Nephron progenitor cell (in vitro differentiated cells): Measurements from ENCODE around the gene LBX2.

ENCODE experiments used
- DNase-seq: peaks from one replicate; pipeline ENCODE4 v3.0.0; 2021
- H3K27ac Mint-ChIP-seq: 2 replicates; pipeline ENCODE4 v1.8.0; 2021; ENCODE audit warnings: mild to moderate bottlenecking, moderate library complexity, mixed read lengths
- H3K27me3 Mint-ChIP-seq: 2 replicates; pipeline ENCODE4 v1.8.0; 2021; ENCODE audit warnings: mild to moderate bottlenecking, low read depth, mixed read lengths; ENCODE audit not compliant: poor library complexity
- H3K36me3 Mint-ChIP-seq: 2 replicates; pipeline ENCODE4 v1.8.0; 2021; ENCODE audit warnings: low read depth, mixed read lengths
- H3K4me1 Mint-ChIP-seq: 2 replicates; pipeline ENCODE4 v1.8.0; 2021; ENCODE audit warnings: mixed read lengths
- H3K4me3 Mint-ChIP-seq: 2 replicates; pipeline ENCODE4 v1.8.0; 2021; ENCODE audit warnings: mild to moderate bottlenecking, moderate library complexity, mixed read lengths
- H3K9me3 Mint-ChIP-seq: 2 replicates; pipeline ENCODE4 v1.8.0; 2021; ENCODE audit warnings: mild to moderate bottlenecking, moderate library complexity, mixed read lengths
- TF ChIP-seq, protein P1 (sequence below): fragments of 200-600 bp; sonication (generic); IDR thresholded peaks from 2 replicates; pipeline ENCODE4 v1.5.0; 2021; ENCODE audit warnings: antibody characterized with exemption

LBX2 gene

DNA sequence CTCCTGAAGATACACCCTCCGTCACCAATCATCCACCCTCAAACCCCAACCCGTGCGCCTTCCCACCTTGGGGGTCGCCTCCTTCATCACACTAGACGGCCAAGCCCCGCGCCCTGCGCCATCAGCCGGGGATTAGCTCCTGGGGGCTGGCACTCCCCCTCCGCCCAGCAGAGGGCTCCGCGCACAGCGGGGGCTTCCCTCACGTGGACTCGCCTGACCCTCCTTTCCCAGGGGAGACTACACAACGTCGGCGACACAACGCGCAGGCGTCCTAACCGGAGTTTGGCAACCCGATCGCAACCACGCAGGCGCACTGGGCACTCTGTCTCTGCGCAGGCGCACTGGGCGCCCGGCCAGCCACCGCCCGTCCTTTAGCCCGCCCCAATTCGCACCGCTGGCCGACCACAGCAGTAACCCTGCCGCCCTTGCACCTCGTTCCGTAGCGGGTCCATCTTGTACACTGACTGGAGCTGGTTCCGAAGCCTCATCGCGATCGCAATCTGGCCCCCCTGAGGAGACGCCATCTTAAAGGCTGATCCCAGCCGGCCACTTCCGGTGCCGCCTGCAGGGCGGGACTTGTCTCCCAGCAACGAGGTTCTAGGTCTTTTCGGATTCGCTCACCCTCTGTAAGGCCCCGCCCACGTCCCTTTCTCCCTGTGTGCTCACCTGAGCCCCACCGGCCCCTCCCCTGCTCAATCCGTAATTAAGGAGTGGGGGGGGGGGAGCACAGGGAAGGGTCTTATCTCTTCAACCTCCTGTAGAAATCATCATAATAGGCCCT, 7.9 kb upstream of the LBX2 start, which contains the start of gene PCGF1:
Gene PCGF1, minus strand, starts transcription at position 551 of the 781 bp plus-strand sequence. Its CDS starts 27 bp downstream, at position 524.
- Mint-ChIP-seq H3K4me3 (peak within 1 kb of the TSS; percentile 99), H3K4me1 (peaks cover 56% of the 10 kb centered on the region), H3K9me3 (peaks cover 4% of the 10 kb centered on the region), H3K27me3 (peaks cover 100% of the 10 kb centered on the region), H3K27ac (peak within 1 kb of the TSS; percentile 100), H3K36me3 (peaks cover 30% of the 10 kb centered on the region)
- peak; percentile 99 for DNase-seq
- TF ChIP-seq, protein P1, sequence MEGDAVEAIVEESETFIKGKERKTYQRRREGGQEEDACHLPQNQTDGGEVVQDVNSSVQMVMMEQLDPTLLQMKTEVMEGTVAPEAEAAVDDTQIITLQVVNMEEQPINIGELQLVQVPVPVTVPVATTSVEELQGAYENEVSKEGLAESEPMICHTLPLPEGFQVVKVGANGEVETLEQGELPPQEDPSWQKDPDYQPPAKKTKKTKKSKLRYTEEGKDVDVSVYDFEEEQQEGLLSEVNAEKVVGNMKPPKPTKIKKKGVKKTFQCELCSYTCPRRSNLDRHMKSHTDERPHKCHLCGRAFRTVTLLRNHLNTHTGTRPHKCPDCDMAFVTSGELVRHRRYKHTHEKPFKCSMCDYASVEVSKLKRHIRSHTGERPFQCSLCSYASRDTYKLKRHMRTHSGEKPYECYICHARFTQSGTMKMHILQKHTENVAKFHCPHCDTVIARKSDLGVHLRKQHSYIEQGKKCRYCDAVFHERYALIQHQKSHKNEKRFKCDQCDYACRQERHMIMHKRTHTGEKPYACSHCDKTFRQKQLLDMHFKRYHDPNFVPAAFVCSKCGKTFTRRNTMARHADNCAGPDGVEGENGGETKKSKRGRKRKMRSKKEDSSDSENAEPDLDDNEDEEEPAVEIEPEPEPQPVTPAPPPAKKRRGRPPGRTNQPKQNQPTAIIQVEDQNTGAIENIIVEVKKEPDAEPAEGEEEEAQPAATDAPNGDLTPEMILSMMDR = peak; percentile 68

- peaks cover 30% of the 10 kb centered on the region for H3K36me3 Mint-ChIP-seq
- H3K4me3 Mint-ChIP-seq = peak overlapping the region; percentile 26
- H3K9me3 Mint-ChIP-seq = no peaks in the 10 kb centered on the region
- no peak for DNase-seq
- TF ChIP-seq, protein P1 = no peak
- peaks cover 73% of the 10 kb centered on the region for H3K4me1 Mint-ChIP-seq
- peaks cover 100% of the 10 kb centered on the region for H3K27me3 Mint-ChIP-seq
- H3K27ac Mint-ChIP-seq = no peak overlapping the region
These were observed 6.2 kb upstream of the LBX2 start for GRCh38 chr2:74505448-74506246.

- Mint-ChIP-seq H3K4me3 (peak overlapping the region; percentile 89), H3K4me1 (peaks cover 83% of the 10 kb centered on the region), H3K36me3 (peaks cover 30% of the 10 kb centered on the region), H3K27ac (no peak overlapping the region), H3K9me3 (no peaks in the 10 kb centered on the region), H3K27me3 (peaks cover 100% of the 10 kb centered on the region)
- TF ChIP-seq, protein P1 = no peak
- no peak for DNase-seq
These were observed 5.2 kb upstream of the LBX2 start for GRCh38 chr2:74504591-74504990.

GRCh38 chr2:74503506-74504475, 4.4 kb upstream of the LBX2 start:
- peak; percentile 15 for DNase-seq
- peaks cover 30% of the 10 kb centered on the region for H3K36me3 Mint-ChIP-seq
- TF ChIP-seq, protein P1 = no peak
- peaks cover 100% of the 10 kb centered on the region for H3K27me3 Mint-ChIP-seq
- H3K4me1 Mint-ChIP-seq = peaks cover 87% of the 10 kb centered on the region
- H3K27ac Mint-ChIP-seq = no peak overlapping the region
- H3K4me3 Mint-ChIP-seq = peak overlapping the region; percentile 89
- no peaks in the 10 kb centered on the region for H3K9me3 Mint-ChIP-seq

DNA sequence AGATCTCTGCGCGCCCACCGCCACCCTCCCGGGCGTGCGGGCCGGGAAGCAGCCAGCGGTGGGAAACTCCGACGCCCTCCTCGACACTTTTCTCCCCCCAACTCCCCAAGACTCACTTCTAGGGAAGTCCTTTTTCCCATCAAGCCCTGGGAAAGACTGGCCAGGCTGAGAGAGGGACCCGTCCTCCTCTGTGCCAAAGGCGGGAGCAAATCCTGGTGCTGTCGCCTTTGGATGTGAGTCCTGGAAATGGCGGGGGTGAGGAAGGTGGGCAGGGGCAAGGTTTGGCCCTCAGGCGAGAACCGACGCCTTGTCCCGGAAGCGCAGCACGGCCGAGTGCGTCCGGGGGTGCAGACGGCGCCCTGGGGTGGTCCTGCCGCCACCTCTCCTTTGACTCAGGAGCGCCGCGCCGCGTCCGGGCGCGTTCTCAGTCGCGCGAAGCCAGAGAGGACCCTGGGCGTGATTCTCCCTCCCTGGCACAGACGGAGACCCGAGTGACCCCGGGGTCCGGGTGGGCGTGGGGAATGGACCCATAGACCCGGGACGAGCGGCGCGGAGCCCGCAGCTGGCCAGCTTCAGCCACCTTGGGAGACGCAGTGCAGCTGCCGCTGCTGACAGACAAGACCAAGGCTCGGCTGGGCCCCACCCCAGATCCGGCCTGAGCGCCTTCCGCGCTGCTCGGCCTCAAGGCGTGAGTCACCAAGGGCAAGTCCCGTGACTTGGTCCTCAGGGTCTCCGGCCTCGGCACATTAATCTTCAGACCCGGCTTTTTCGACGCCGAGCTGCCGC, 3.5 kb upstream of the LBX2 start:
- peaks cover 87% of the 10 kb centered on the region for H3K4me1 Mint-ChIP-seq

More for the DNA sequence above, 3.5 kb upstream of the LBX2 start:
- TF ChIP-seq, protein P1 = no peak
- Mint-ChIP-seq H3K27ac (no peak overlapping the region), H3K4me3 (peak overlapping the region; percentile 89), H3K9me3 (no peaks in the 10 kb centered on the region), H3K36me3 (peaks cover 30% of the 10 kb centered on the region), H3K27me3 (peaks cover 100% of the 10 kb centered on the region)
- DNase-seq = peak; percentile 64
